Pons (tissue), 1 donor: ENCODE measurements around the gene AMPD2.
"Not testable (repeated sequence)": the region's sequence is repeated elsewhere in the genome, so short reads cannot be mapped to it uniquely, and the experiment has no call there.

Experiments used
- DNase-seq: peaks from one replicate; pipeline ENCODE4 v3.0.0-alpha.2; 2016; ENCODE audit warnings: low spot score

Gene AMPD2

GRCh38 chr1:109653306-109653705 lies 33.7 kb downstream of the AMPD2 start:
- DNase-seq = no peak

GRCh38 chr1:109654519-109654918 lies 34.9 kb downstream of the AMPD2 start:
- DNase-seq = no peak

- peak; percentile 52 for DNase-seq
Observed at GRCh38 chr1:109655615-109656519, 36.2 kb downstream of the AMPD2 start, which contains the start of gene GSTM4. GSTM4 (plus strand) TSS chr1:109656099; CDS start chr1:109656390, 291 bp downstream.

GRCh38 chr1:109657395-109657794 lies 37.8 kb downstream of the AMPD2 start:
- DNase-seq = no peak

- DNase-seq = no peak
Observed at GRCh38 chr1:109657970-109658369, 38.3 kb downstream of the AMPD2 start.

- DNase-seq = no peak
Observed at GRCh38 chr1:109658533-109659042, 39.0 kb downstream of the AMPD2 start.

- DNase-seq = no peak
Observed at GRCh38 chr1:109659145-109659544, 39.5 kb downstream of the AMPD2 start.

- peak; percentile 35 for DNase-seq
Observed at GRCh38 chr1:109659997-109660690, 40.5 kb downstream of the AMPD2 start.

- not testable (repeated sequence) for DNase-seq
Observed at GRCh38 chr1:109660691-109661026, 41.0 kb downstream of the AMPD2 start.

- no peak for DNase-seq
Observed at GRCh38 chr1:109661391-109661790, 41.8 kb downstream of the AMPD2 start.

- no peak for DNase-seq
Observed at GRCh38 chr1:109664671-109665070, 45.0 kb downstream of the AMPD2 start.

- DNase-seq = peak; percentile 71
Observed at GRCh38 chr1:109667452-109668122, 48.0 kb downstream of the AMPD2 start, which contains the start of gene GSTM2. GSTM2 (plus strand) TSS chr1:109668057; CDS start chr1:109668116, 59 bp downstream.

- no peak for DNase-seq
Observed at GRCh38 chr1:109668123-109668775, 48.6 kb downstream of the AMPD2 start.

GRCh38 chr1:109669246-109669948 lies 49.8 kb downstream of the AMPD2 start:
- no peak for DNase-seq

- not testable (repeated sequence) for DNase-seq
Observed at GRCh38 chr1:109669949-109670302, 50.3 kb downstream of the AMPD2 start.

GRCh38 chr1:109671067-109671466 lies 51.4 kb downstream of the AMPD2 start:
- no peak for DNase-seq

GRCh38 chr1:109673861-109674260 lies 54.2 kb downstream of the AMPD2 start:
- DNase-seq = not testable (repeated sequence)

GRCh38 chr1:109676683-109677381 lies 57.2 kb downstream of the AMPD2 start:
- not testable (repeated sequence) for DNase-seq

GRCh38 chr1:109677459-109677858 lies 57.8 kb downstream of the AMPD2 start:
- no peak for DNase-seq

- DNase-seq = not testable (repeated sequence)
Observed at GRCh38 chr1:109678637-109679036, 59.0 kb downstream of the AMPD2 start.
